Measurements from ENCODE around the gene TJP2.

- TF ChIP-seq ZNF274 (IDR thresholded peaks at IDR 0.05; ENCODE audit: low read depth, low read length), result no peak
- TF ChIP-seq YY1 (IDR thresholded peaks at IDR 0.05; ENCODE audit: insufficient read depth, insufficient read length), result no peak
Observed at GRCh38 chr9:69175486-69175885, 1.4 kb downstream of the TJP2 start.

Measured in NT2/D1 (cell line).